GM19035 (cell line): Measurements from ENCODE around the gene CCT6B.
"Not testable (repeated sequence)": the region's sequence is repeated elsewhere in the genome, so short reads cannot be mapped to it uniquely, and the experiment has no call there.

ENCODE experiments used
- ATAC-seq: cut with Tn5 transposase; IDR thresholded peaks from one replicate; pipeline ENCODE4 v1.9.1; 2021; ENCODE audit not compliant: unreplicated experiment

CCT6B gene, protein sequence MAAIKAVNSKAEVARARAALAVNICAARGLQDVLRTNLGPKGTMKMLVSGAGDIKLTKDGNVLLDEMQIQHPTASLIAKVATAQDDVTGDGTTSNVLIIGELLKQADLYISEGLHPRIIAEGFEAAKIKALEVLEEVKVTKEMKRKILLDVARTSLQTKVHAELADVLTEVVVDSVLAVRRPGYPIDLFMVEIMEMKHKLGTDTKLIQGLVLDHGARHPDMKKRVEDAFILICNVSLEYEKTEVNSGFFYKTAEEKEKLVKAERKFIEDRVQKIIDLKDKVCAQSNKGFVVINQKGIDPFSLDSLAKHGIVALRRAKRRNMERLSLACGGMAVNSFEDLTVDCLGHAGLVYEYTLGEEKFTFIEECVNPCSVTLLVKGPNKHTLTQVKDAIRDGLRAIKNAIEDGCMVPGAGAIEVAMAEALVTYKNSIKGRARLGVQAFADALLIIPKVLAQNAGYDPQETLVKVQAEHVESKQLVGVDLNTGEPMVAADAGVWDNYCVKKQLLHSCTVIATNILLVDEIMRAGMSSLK

DNA sequence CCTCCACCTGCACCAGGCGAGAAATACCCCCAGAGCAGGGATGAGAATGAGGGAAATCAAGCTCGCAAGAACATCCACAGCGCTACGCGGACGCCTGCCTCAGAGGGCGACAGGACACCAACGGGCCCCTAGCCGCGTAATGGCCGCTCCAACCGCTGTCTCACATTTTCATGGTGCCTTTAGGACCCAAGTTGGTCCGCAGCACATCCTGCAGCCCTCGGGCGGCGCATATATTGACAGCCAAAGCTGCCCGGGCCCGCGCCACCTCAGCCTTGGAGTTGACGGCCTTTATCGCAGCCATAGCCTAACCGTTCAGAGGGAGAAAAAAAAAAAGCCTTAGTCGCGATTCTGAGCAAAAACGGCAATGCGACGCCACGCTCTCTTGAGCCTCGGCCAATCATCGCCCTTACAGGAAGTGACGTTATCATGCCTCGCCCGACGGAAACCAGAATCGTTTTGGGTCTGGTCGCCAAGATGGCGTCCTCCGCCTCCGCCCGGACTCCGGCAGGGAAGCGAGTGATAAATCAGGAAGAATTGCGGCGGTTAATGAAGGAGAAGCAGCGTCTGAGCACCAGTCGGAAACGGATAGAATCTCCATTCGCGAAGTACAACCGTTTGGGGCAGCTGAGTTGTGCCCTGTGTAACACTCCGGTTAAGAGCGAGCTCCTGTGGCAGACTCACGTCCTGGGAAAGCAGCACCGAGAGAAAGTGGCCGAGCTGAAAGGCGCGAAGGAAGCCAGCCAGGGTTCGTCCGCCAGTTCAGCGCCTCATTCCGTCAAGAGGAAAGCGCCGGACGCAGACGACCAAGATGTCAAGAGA, at the start of gene CCT6B, which contains the start of gene ZNF830:
CCT6B (minus strand) TSS at position 368 of the 819 bp plus-strand sequence; CDS start at position 301, 67 bp downstream.
ZNF830 (plus strand) TSS at position 448 of the 819 bp plus-strand sequence; CDS start at position 475, 27 bp downstream.
- ATAC-seq = peak; percentile 91

DNA sequence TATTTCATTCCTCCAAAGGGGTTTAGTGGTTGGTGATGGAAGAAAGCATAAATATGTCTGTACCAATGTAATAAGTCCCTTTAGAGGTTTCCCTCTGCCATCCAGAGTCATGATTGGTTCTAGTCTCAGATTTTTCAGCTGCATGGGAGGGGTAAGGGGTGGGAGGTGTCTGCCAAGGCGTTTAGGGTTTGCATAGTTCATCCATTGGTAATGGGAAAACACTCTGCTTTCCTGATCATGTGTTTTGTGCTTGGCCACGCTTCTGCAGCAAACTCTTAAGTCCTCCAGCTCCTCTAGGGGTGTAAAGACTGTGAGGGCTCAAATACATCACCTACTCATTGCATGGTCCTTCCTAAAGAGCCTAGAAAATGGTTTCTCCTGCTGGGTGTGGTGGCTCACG, 48.8 kb upstream of the CCT6B start:
- no peak for ATAC-seq

DNA sequence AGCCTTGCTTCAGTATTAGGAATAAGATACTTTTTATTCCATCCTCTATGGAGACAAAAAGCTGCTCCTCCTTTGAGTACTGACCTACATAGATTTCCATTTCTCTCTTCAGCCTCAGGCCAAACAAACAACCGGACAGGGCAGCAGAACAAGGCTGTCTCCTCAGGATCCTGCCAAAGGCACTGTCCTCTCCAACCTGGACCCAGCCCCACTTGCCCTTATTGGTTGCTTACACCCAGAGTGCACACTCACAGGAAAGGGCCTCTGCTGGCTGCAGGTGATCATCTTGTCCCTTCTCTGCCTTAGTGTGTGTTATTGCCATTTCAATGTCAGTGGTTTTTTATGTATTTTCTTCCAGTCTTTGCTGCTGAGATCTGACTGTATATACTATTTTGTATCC, 45.7 kb upstream of the CCT6B start:
- ATAC-seq = no peak

DNA sequence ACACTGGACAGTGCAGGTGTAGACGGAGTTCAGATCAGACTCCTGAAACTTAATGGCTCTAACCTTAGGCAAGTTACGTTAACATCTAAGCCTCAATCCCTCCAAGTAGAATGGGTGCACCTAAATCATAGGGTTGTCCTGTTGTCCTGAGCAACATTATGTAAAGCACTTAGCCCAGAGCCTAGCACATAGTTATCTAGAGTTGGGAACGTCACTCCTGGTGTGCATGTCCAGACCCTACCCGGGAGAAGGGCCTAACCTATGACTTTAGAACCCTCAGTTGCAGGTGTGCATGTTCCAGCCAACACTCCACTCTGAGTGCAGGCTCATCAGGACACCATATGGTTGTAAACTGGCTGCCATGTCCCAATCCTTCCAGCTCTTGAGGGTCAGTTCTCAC, 45.1 kb upstream of the CCT6B start:
- no peak for ATAC-seq

DNA sequence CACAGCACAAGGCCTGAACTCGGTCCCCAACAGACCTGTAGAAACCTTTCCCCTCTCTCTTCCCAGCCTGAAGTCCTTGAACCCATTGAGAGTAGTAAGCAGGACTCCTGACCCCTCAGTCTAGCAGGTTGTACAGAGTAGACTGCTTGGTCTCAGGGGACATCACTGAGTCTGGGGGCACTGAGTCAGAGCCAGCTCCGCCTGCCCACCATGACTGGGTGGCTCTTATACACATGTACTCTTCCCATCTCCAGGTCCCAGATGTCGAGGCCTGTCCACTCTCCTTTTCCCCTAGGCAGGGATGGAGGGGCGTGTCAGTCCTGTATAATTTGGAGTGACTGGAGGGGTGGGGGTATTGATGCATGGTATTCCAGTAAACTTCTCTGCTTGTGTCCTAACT, 42.5 kb upstream of the CCT6B start:
- ATAC-seq = no peak

DNA sequence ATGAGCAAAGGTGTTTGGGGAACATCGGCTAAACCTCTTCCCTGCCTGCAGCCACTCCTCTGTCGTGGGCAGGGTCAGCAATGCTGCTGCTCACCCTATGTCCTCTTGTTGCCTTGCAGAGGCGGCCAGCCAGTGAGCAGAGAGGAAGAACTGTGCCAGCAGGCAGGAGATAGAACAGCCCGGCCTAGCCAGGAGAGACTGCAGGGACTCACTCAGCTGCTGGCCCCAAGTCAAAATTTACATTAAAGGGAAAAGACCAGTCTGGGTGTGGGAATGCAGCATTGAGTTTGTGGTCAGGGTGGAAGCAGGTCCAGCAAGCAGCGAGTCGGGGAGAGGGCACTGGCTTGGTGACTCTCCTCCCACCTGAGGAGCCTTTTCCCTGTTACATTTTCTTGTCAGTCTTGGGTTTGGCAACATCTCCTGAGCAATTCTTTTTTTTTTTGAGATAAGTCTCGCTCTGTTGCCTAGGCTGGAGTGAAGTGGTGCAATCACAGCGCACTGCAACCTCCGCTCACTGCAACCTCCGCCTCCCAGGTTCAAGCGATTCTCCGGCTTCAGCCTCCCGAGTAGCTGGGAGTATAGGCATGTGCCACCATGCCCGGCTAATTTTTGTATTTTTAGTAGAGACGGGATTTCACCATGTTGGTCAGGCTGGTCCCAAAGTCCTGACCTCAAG, 41.8 kb upstream of the CCT6B start:
- no peak for ATAC-seq

DNA sequence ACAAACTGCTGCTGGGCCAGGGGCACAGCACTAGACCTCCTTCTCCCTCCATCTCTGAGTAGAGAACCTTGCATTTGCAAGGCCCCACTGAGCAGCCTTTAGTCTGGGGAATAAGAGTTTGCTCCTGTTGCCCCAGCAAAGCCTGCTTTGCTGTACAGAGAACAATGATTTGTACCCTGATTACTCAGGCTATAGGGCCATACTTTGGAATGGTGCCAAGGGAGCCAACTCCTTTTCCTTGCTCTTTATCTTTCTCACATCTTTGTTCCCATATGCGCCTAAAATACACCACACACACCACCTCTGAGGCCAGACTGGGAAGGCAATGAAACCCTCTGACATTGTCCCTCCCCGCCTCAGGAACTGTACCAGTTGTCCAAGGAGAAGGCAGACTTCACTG, 40.3 kb upstream of the CCT6B start:
- ATAC-seq = no peak

DNA sequence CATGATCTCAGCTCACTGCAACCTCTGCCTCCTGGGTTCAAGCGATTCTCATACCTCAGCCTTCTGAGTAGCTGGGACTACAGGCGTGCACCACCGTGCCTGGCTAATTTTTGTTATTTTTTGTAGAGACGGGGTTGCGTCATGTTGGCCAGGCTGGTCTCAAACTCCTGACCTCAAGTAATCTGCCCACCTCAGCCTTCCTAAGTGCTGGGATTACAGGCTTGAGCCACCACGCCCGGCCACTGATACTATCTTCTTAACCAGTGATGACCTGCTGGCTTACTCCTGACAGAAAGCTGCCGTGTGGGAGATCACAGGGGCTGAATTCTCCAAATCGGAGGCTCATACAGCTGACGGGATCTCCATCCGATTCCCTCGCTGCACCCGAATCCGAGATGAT, 39.7 kb upstream of the CCT6B start:
- not testable (repeated sequence) for ATAC-seq

DNA sequence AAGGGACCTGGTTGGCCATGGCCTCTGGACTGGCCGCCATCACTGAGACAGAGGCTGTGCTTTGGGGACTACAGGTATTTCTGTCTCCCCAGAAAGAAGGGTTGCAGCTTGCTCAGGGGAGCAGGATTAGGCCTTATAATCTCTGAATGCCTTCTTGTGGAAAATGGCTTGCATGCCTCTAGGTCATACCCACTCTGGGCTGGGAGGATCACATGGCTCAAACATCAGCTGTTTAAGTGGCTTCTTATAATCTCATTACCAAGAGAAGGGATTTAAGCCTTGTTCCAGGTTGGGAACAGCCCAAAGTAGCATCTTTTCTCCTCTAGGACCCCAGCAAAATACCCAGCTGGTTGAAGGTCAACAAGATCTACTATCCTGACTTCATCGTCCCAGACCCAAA, 38.2 kb upstream of the CCT6B start:
- ATAC-seq = no peak

DNA sequence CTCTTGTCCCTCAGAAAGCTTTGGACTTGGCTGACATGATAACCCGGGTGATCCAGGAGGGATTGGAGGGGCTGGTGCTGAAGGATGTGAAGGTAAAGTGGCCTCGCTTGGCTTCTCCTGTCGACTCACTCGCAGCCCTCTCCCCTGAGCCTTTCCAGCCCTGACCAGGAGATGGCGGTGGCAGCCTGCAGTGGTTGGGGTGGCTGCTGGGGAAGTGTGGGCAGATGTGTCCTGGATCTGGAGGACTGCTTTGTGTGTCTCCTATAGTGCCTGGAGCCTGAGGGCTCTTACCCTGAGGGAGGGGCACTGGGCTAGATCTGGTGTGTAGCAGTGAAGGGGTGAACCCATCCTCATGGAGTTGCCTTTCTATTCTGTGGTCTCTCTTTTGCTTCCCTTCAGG, 36.9 kb upstream of the CCT6B start:
- ATAC-seq = no peak

DNA sequence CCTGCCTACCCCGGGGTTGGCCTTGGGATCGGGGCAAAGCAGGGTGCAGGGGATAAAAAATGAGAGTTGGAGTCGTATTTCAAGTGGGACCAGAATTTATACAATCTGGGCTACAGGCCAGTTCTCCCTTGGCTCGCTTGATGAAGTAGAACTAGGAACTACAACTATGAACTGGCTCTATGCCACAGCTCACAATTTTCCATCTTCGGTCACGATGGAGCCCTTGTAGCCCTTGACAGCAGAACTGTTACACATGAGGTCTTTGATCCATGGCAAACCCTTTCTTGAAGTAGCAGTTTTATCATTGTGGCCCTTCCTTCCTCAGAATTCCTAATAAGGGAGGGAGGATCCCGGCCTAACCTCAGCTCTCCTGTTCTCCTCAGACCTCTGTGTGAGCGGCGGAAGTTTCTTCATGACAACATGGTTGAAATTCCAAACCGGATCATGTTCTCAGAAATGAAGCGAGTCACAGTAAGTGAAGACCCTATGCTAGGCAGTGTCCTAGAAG, 36.1 kb upstream of the CCT6B start:
- ATAC-seq = no peak

DNA sequence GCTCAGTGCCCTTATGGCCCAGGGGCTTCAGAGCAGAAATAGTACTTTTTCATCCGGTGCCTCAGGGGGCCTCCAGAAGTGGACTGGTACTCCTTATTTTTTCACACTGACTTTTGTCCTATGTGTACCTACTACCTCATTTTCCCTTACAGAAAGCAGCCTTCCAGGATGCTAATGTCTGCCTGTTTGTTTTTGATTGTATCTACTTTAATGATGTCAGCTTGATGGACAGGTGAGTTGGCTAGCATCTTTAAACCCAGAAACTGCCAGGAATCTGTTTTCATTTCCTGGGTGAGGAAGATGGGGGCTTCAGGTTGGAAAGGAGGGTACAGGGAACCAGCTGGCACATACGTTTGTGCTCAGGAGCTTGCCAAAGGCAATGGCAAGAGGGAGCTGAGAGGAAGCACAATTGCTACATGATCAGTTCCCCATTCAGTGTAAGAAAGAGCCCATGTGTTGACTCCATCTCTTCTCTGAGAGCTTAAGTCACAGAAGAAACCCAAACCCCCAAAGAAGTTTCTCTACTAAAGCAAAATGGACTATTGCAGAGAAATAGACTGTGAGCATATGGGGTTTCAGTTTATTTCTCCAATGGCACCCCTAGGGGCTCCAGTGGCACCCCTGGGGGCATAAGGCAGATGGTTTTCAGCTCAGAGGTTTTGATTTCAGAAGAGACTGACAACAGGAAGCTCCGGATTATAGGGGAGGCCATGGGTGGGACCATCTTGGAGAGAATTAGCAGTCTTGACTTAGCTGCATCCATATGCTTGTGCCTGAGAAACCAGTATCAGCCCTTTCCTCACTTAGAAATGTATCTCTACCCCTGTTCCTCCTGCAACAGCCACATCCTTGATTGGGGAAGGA, 35.4 kb upstream of the CCT6B start:
- no peak for ATAC-seq

DNA sequence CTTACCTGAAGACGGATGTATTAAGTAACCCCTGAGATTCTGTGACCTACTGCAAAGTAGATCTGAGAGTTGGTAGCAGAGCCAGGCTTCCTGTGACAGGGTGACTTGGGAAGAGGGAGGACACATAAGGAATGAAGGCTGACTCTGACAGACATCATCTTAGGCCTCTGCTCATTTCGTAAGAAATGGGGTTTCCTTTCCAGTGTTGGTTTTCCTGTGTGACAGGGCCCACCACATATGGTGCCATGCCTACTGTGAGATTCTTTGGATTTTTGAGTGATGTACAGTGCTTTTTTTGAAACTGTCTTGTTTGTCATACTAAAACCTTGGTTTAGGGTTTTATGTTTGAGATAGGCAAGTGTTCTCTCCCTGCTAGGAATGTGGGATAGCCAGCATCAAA, 31.8 kb upstream of the CCT6B start:
- no peak for ATAC-seq

DNA sequence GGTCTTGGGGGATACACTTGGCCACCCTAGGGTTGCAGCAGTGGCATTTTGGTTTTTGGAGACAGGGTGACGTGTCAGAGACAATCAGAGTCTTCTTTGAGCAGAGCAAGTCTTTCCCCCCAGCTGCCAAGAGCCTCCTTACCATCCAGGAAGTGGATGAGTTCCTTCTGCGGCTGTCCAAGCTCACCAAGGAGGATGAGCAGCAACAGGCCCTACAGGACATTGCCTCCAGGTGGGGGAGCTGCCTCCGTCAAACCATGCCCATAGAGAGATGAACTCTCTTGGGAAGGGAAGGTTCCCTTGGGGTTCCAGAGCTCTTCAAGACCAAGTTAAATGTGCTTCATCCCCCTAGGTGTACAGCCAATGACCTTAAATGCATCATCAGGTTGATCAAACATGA, 30.3 kb upstream of the CCT6B start:
- ATAC-seq = no peak

DNA sequence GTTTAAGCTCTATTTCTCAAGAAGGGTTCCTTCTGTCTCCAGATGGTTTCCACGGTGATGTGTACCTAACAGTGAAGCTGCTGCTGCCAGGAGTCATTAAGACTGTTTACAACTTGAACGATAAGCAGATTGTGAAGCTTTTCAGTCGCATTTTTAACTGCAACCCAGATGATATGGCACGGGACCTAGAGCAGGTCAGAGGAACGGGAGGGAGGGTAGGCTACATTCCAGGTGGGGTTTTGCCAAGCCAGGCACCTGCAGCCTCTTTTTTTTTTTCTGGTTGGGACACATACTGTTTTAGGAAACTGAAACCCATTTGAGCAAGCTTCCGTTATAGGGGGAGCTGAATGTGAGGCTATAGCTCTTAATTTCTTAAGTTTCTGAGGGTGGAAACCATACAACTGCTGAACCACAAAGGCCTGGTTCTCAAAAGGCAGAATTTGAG, 29.7 kb upstream of the CCT6B start:
- no peak for ATAC-seq

DNA sequence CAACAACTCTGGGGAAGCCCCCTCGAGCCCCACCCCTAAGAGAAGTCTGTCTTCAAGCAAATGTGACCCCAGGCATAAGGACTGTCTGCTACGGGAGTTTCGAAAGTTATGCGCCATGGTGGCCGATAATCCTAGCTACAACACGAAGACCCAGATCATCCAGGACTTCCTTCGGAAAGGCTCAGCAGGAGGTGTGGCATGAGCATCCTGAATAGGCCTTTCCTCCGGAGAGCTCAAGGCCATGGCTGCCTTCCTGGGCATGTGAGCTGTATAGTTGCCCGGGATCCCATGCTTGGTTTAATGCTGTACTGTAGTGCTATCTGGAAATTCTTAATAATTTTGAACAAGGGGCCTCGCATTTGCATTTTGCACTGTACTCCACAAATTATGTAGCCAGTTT, 28.2 kb upstream of the CCT6B start:
- no peak for ATAC-seq

DNA sequence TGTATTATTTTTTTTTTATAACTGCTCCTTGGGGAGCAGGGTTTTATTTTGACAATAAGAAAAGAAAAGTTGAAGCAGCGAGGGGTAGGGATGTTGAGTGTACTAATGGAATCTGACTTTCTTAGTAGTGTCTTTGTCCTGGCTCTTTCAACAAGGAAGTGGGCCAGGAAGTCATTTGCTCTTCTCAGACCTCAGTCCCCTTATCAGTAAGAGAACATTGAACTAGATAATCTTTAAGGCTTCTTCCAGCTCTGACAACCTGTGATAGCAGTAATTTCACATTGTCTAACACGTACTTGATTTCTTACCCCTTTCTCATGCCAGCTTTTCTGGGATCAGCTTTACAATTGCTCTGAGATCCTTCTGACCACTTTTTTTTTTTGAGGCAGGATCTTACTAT, 27.4 kb upstream of the CCT6B start:
- ATAC-seq = no peak

DNA sequence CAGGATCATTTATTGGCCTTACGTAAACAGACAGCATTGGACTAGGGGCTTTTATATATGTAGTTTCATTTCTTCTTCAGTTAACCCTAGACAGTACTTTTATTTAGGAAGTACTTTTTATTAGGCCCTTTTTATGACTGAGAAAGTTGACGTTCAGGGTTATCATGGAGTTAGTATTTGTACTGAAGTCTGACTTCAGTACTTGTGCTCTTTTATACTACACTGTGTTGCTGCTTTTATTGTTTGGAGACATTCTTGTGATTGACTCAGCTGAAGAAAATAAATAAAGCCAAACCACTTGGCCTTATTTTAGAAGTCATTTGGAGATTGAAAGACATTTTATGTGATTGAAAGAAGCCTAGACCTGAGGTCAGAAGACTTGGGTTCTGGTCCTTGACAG, 26.0 kb upstream of the CCT6B start:
- no peak for ATAC-seq

DNA sequence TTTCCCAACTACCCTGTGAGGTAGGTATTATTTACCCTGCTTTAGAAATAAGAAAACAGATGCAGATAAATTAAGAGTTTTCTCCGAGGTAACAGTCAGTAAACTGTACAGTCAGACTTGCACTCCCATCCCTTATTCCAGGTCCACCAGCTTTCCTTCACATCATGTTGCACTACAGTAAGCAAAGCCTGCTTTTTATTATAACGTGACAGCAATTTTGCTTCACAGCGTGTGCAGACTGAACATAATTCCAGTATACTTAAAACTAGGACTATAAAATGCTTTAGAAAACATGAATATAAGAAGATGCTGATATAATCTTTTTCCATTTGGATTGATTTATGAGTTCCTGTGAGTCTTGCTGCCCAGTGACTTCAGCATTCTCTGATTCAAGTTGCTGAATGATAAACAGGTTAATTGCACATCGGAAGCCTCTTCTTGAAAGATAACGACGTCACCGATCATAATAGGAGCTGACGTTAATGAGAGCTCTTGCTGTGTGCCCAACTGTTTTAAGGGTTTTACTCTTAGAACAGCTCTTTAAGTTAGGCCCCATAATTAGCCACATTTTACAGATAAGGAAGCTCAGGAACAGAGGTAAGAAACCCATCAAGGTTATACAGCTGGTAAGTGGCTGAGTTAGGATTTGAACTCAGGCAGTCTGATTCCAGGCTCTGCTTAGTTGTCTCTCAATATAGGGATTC, 20.4 kb upstream of the CCT6B start:
- ATAC-seq = no peak
